ENCODE measurements around the gene PDIA2. TPM values are rescaled to one million over a fixed set of nuclear protein-coding genes. Genes with fewer than 3 reads are reported as not detected.

Gene PDIA2
- total RNA-seq, 1 experiment from 2014 or later: 1.1 TPM

DNA sequence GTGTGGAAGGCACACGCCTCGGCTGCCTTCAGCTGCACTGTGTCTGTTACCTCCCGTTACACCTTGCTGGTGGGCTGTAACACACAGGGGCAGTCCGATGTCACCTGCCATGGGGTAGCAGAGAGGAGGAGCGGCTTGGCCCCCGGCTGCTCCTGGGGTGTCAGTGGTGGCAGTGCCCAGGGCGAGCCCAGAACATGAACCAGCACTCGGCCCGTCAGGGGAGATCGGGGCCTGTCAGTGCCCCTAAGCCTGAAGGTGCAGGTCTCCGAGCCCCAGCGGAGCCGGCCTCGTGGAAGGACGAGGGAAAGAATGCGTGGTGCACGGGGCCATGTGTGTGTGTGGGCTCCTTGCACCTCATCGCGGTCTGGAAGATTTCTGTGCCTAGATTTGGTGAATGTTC is 22.6 kb upstream of the PDIA2 start:
- in situ Hi-C loops (cut with HindIII; ENCODE audit: low pct_unique_long_range_greater_than_20kb, low sequenced_read_pairs): no loop called here

DNA sequence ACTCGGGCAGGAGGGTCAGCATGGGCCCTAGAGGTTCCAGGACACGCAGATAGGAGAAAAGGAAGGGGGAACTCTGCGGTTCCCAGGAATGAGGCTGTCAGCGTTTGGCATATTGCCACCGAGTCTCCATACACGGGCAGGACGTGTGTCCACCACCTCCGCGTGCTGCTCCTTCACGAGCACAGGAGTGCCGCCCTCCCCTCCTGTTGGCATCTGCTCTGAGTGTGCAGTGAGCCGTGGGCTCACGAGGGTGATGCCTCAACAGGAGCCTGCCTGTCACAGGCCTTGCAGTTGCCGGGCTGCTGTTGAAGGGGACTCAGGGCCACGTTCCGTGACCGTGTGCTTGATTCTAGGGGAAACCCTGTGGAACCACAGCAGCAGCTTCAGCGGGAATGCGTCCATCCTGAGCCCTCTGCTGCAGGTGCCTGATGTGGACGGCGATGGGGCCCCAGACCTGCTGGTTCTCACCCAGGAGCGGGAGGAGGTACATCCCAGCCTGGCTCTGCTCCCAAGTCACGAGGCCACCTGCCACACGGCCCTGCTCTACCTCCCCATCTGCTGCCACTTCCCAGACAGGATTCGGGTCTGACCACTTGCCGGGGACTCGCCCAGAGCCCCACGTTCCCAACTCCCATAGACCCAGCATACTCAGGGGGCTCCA is 21.8 kb upstream of the PDIA2 start:
- DNase-seq (ENCODE audit: low read depth, low spot score) (no peak), ATAC-seq (no peak)
- ChIA-PET POLR2A (no interaction called here), CTCF (no interaction called here)
- intact Hi-C loops (cut with micrococcal nuclease; ENCODE audit: unreplicated experiment): no loop called here
- Histone ChIP-seq H3K36me3 (ENCODE audit: control insufficient read depth, insufficient read depth, low read length) (no peaks in the 10 kb centered on the region), H3K27me3 (ENCODE audit: control insufficient read depth, insufficient read depth, low read length) (no peaks in the 10 kb centered on the region), H3K4me1 (ENCODE audit: control insufficient read depth, insufficient read depth, low read length) (no peaks in the 10 kb centered on the region; the same call in 1 of the 2 replicates), H3K4me3 (ENCODE audit: low read depth in 2 of 2, low read length in 2 of 2) (no peak overlapping the region), H3K9me3 (ENCODE audit: control insufficient read depth, insufficient read depth, low read depth, low read length) (no peaks in the 10 kb centered on the region), H3K27ac (ENCODE audit: low read length) (no peak overlapping the region)
- in situ Hi-C loops (cut with HindIII; ENCODE audit: low pct_unique_long_range_greater_than_20kb, low sequenced_read_pairs): no loop called here
- no TSS peak for BruUV-seq (replicated peaks)
- TF ChIP-seq, protein P1, sequence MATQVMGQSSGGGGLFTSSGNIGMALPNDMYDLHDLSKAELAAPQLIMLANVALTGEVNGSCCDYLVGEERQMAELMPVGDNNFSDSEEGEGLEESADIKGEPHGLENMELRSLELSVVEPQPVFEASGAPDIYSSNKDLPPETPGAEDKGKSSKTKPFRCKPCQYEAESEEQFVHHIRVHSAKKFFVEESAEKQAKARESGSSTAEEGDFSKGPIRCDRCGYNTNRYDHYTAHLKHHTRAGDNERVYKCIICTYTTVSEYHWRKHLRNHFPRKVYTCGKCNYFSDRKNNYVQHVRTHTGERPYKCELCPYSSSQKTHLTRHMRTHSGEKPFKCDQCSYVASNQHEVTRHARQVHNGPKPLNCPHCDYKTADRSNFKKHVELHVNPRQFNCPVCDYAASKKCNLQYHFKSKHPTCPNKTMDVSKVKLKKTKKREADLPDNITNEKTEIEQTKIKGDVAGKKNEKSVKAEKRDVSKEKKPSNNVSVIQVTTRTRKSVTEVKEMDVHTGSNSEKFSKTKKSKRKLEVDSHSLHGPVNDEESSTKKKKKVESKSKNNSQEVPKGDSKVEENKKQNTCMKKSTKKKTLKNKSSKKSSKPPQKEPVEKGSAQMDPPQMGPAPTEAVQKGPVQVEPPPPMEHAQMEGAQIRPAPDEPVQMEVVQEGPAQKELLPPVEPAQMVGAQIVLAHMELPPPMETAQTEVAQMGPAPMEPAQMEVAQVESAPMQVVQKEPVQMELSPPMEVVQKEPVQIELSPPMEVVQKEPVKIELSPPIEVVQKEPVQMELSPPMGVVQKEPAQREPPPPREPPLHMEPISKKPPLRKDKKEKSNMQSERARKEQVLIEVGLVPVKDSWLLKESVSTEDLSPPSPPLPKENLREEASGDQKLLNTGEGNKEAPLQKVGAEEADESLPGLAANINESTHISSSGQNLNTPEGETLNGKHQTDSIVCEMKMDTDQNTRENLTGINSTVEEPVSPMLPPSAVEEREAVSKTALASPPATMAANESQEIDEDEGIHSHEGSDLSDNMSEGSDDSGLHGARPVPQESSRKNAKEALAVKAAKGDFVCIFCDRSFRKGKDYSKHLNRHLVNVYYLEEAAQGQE (IDR thresholded peaks at IDR 0.05; ENCODE audit: insufficient read depth in 1 of 2, low read depth in 2 of 2, low read length in 1 of 2): no peak
- no peak for TF ChIP-seq SIN3A (IDR thresholded peaks at IDR 0.05; ENCODE audit: borderline replicate concordance, insufficient read depth, low read depth, low read length)
- no peak for TF ChIP-seq TCF7L2 (IDR thresholded peaks at IDR 0.05; ENCODE audit: low read depth, low read length)
- TF ChIP-seq, protein P2, sequence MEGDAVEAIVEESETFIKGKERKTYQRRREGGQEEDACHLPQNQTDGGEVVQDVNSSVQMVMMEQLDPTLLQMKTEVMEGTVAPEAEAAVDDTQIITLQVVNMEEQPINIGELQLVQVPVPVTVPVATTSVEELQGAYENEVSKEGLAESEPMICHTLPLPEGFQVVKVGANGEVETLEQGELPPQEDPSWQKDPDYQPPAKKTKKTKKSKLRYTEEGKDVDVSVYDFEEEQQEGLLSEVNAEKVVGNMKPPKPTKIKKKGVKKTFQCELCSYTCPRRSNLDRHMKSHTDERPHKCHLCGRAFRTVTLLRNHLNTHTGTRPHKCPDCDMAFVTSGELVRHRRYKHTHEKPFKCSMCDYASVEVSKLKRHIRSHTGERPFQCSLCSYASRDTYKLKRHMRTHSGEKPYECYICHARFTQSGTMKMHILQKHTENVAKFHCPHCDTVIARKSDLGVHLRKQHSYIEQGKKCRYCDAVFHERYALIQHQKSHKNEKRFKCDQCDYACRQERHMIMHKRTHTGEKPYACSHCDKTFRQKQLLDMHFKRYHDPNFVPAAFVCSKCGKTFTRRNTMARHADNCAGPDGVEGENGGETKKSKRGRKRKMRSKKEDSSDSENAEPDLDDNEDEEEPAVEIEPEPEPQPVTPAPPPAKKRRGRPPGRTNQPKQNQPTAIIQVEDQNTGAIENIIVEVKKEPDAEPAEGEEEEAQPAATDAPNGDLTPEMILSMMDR (IDR thresholded peaks at IDR 0.05): no peak
- no peak for TF ChIP-seq POLR2AphosphoS5 (IDR thresholded peaks at IDR 0.05; ENCODE audit: low read depth, low read length)

More for the DNA sequence above, 22.6 kb upstream of the PDIA2 start:
- BruUV-seq (replicated peaks): no TSS peak
- Histone ChIP-seq H3K4me1 (ENCODE audit: control insufficient read depth, insufficient read depth, low read length) (no peaks in the 10 kb centered on the region), H3K27ac (ENCODE audit: low read length) (no peak overlapping the region), H3K4me3 (ENCODE audit: low read depth in 2 of 2, low read length in 2 of 2) (no peak overlapping the region), H3K9me3 (ENCODE audit: control insufficient read depth, insufficient read depth, low read depth, low read length) (no peaks in the 10 kb centered on the region), H3K27me3 (ENCODE audit: control insufficient read depth, insufficient read depth, low read length) (no peaks in the 10 kb centered on the region), H3K36me3 (ENCODE audit: control insufficient read depth, insufficient read depth, low read length) (no peaks in the 10 kb centered on the region)
- DNase-seq (ENCODE audit: low read depth, low spot score): no peak
- ChIA-PET CTCF (no interaction called here), POLR2A (no interaction called here)
- TF ChIP-seq, protein P2 (IDR thresholded peaks at IDR 0.05): no peak
- no peak for TF ChIP-seq TCF7L2 (IDR thresholded peaks at IDR 0.05; ENCODE audit: low read depth, low read length)
- TF ChIP-seq, protein P1 (IDR thresholded peaks at IDR 0.05; ENCODE audit: insufficient read depth in 1 of 2, low read depth in 2 of 2, low read length in 1 of 2): no peak
- TF ChIP-seq SIN3A (IDR thresholded peaks at IDR 0.05; ENCODE audit: borderline replicate concordance, insufficient read depth, low read depth, low read length): no peak
- TF ChIP-seq POLR2AphosphoS5 (IDR thresholded peaks at IDR 0.05; ENCODE audit: low read depth, low read length): no peak
- ATAC-seq: no peak
- intact Hi-C loops (cut with micrococcal nuclease; ENCODE audit: unreplicated experiment): no loop called here
